Activated effector memory CD4-positive, alpha-beta T cell treated with anti-CD3 and anti-CD28 coated beads, Interleukin-2, amount 50 U/mL, for 16 hours (primary cell): ENCODE data around the gene TRPC4.

ENCODE experiments used
- DNase-seq: peaks from one replicate; pipeline ENCODE4 v3.0.0-alpha.2; 2020

TRPC4 gene

DNA sequence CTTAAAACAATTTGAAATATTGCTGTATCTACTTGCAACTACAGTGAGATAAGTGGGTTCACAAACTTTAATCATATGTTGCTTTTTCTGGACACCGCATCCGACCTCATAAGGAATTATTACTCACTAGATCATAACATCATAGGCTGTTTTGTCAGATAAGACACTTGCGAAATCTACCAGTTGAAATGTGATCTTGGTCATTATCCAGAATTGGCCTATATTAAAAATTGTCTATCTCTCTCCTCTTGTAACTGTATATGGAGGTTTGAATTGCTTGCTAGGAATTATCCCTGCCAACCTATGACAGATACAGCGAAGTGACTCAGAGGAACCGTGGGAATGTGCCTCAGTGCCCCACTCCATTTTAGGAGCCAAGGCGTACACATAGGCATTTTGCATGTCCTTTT is 154.0 kb downstream of the TRPC4 start:
- DNase-seq, result no peak

DNA sequence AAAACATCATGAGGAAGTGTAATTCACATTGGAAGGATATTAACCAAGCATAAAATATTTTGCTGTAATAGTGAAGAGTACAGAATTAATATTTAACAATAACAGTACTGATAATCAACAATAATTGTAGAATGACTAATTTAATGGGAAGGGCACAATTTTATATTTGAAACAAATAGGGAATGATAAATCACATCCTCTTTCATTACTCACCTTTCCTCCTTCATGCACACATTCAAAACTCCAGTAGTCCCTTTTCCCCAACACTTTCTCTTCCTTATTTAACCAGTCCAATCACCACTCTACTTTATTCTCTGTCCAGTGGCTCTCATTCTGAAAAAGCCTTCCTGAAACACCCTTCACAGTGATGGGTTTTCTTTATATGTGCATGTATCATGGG is 160.3 kb downstream of the TRPC4 start:
- no peak for DNase-seq

DNA sequence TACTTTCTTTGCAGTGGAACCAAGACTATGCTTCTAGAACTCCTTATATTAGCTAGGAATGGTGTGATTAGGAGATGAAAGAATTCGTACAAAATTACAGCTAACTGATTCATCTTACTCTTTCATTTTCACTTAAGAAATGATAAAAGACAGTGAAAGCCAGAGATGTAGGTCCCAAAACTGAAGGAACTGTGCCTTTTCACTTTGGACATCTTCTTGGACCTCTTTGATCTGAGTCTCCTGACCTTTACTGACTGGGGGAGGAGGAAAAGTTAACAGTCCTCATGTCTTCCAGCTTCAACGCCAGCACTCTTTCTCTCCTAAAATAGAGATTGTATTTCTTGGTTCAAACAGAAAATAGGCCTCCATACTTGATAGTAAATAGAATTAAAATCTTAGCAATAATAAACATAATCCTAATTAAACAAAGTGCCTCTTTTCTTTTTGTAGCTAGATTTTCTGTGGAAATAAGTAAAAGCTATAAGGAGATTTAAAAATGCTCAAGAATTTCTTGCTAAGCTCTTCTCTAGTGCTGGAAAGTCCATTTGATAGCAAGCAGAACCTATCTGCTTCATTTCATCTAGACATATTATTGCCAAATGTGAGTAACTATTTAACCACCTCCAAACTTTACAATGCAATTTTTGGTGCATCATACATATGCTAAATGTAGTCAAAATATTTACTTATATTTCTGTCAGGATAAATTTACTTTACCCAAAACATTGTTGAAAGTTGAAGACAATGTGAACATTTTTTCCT is 161.7 kb downstream of the TRPC4 start:
- DNase-seq, result no peak

DNA sequence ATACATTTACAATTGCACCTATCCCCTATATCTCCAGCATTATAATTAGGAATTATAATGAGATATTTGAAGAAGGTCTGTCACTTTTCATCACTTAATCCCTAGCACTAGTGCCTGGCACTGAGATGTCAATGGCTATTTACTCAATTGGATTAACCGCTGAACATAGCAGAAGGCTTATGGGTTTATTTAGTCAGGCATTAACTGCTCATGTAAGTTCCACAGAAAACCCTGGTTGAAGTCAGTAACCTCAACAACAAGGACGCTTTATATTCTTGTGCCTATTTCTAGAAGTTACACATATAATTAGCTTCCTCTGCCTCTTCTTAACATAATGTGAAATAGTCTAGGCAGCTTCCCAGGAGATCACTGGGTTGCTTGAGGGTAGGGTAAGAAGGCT is 163.5 kb downstream of the TRPC4 start:
- no peak for DNase-seq

DNA sequence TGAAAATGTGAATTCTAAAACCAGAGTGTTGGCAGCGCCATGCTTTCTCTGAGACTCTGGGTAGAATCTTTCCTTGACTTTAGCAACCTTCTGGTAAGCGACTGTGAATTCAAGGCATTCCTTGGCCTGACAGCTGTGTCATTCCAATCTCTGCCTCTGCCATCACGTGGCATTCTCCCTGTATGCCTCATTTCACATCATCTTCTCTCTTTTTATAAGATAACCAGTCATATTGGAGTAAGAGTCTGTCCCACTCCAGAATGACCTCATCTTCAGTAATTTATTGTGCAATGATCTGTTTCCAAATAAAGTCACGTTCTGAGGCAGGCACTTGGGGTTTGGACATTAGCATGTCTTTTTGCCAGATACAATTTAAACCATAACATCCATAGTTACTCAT is 167.6 kb downstream of the TRPC4 start:
- DNase-seq, result no peak

DNA sequence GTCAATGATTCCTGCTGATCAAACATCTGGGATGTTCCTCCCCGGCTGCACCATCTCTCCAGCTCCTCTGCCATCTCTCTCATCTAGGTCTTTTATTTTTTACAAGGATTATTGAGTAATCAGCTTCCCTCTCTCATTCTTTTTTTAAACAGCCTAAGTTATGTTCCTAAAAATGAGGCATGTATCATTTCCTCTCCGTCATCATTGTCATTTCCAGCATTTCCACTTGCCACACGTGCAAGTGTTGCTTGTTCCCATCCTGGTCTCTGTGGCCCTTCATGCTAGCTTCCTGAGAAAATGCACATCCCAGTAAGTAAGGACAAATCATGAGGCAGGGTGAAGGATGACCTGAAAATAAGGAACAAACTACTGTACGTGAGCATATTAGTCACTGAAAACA is 168.3 kb downstream of the TRPC4 start:
- DNase-seq, result no peak

DNA sequence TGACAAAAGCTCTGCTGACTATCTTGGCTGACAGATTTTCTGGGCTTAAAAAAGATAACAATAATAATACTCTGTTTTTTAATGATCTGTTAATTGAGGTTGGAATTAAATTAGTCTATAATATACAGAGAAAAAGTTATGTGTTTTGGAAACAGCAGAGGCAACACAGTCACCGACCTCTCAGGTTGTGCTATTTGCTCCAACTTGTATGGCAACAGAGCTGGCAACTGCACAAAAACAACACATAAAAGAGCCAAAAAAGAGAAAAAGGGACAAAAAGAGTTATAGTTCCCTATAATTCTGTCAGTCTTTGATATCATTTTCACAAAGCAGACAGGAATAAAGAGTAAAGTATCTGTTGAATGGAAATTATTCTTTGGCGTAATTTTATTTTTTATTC is 168.7 kb downstream of the TRPC4 start:
- no peak for DNase-seq

DNA sequence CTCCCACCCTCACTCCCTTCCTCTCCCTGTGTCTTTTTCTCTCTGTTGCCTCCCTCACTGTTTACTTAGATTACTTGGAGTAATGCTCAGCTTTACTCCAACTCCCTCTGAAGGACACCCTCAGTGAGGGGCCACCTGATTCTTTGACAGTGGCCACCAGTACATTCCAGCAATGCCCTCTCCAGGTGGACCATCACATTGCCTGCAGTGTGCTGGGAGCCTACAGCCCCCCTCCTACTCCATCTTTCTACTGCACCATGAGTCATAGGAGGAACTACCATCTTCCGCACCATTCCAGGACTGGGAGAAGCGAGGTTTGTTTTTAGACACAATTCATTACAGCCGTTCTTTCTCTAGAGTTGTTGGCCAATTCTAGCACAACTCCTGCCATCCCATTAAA is 174.4 kb downstream of the TRPC4 start:
- no peak for DNase-seq

DNA sequence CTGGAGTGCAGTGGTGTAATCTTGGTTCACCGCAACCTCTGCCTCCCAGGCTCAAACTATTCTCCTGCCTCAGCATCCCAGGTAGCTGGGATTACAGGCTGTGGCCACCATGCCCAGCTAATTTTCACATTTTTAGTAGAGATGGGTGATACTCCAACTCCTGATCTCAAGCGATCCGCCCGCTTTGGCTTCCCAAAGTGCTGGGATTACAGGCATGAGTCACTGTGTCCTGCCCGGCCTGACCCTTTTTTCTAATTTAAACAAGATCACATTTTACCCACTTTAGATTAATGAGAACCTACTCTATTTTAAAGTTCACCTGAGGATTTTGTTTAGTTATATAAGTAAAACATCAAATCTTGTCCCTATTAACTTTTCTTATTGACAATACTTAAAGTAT is 179.2 kb downstream of the TRPC4 start:
- no peak for DNase-seq

DNA sequence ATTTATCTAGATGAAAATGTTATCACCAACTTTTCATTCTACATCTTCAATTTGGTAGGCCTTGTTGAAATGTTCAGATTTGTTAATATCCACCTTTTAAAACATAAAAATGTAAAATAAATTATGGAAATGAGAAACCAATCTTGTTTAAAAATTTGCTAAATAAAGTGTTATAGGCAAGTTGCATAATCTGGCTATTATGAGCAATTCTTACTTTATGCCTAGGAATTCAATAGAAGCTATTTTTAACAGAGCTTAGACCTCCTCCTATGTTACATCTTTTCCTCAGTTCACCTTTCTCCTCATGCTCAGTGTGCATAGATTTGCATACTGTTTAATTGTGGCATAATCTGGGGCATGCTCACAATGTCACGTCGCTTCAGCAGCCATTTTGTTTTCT is 183.1 kb downstream of the TRPC4 start:
- no peak for DNase-seq

DNA sequence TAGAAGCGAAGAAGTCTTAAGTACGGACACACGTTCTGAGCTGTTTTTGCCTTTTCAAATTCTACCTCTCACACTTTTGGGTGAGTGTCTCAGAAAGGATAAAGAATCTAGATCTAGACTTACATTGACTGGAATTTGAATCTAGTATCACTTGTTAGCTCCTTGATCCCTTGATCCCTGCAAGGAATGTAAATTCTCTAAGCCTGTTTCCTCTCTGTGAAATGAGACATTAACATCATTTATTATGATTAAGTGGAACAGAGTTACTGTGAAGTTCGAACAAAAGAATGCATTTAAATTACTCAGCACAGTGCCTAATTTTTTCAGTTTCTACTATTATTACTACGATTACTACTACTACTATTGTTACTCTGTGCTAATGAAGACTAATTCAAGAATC is 184.4 kb downstream of the TRPC4 start:
- DNase-seq, result no peak

DNA sequence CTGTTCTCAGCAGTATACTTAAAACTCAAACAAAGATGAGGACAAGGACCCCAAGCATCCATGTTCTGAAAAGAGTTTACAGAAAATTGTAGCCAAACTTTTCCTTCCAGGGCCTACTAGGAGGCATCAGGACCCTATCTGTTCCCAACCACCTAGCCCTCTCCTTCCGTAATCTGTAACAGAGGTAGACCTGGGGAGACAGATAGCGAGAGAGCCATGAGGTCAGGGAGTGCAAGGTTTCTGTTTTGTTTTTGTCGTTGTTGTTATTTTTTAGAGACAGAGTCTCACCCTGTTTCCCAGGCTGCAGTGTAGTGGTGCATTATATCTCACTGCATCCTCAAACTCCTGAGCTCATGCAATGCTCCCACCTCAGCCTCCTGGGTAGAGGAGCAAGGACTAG is 187.1 kb downstream of the TRPC4 start:
- DNase-seq, result no peak

DNA sequence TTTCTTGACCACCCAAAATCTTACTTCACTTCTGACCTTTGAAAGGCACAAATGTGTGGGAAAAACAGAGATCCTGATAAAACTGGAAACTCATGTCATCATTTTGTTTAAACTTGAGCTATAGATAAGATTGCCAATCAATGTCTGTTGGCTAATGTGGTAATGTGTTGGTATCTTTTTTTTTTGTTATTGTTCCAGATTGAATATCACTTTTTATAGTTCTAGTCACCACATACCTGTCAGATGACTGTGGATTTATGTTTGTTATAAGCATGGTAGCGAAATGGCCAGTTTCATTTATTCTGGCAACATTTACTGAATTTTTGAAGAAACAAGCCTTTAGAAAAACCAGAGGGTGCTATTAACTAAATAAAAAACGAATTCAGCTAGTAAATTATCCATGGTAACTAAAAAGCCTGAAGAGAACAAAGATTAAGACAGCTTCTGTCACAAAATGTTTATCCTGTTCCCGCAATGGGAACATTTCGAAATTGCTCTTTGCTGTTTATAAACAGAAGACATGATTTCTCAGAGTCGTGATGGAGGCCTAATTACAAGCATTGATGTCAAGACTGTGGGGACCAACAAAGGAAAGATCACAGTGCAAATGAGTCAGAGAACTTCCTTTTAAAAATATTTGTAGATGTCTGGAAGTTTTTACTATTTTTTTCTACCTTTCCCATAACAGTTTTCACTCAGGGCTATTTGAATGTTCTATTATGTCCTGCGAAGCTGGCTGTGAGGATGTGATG is 188.1 kb downstream of the TRPC4 start:
- DNase-seq, result no peak

DNA sequence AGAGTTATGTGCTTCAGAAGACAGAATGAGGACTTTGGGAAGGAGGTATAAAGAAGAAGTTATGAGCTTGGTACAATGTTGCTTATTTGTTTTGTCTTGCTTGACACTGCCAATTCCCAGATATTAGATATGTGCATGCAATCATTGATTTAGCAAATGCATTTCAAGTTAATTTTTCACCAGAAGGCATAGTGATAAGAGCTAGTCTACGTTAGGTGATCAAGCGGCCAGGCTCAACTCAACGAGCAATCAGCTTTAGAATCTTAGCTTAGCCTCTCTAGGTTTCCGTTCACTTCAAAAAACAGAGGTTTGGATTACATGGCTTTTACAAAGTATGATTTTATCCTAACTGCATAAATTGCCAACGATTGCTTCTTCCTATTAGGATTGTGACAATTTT is 189.4 kb downstream of the TRPC4 start:
- DNase-seq, result no peak

DNA sequence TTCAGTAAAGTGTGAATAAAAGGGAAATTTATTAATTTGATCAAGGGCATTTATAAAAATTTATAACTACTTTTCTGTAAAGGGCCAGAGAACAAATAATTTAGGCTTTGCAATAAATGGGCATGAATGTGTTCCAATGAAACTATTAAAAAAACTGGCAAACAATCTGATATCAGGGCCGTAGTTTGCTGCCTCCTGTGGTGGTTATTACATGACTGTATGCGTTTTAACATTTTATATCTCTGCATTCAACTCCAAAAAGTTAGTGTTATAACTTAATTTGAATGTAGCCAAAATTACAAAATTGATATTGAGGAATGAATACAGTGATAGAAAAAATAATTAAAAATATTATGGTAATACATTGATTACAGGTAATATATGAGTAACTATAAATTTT is 190.5 kb downstream of the TRPC4 start:
- DNase-seq, result no peak

DNA sequence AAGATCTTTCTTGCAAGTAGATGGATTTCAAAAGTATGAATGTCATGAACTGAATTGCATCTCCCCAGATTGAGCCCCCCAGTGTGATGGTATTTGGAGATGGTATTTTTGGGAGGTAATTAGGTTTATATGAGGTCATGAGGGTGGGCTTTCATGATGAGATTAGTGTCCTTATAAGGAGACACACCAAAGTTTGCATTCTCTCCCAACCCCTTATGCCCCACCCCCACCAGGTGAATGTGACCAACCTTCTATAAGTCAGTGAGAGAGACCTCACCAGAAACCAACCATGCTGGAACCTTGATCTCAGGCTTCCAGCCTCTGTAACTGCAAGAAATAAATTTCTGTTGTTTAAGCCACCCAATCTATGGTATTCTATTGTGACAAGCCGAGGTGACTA is 199.7 kb downstream of the TRPC4 start:
- no peak for DNase-seq

DNA sequence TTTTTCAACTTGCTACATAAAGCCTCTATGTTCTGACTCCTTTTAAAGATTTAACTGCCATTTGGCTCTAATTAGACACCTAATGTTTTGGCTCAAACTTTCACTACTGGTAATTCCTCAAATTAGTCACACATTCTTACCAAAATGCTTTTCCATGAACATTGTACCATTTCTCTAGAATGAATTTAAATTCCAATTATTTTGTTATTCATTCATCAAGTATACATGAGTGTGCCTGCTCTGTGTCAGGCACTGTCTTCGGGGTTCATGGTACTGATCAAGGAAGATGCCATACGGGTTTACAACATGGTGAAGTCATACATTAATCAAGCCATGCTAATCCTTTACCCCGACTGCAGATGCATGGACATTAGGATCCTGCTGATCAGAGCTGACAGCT is 201.9 kb downstream of the TRPC4 start:
- DNase-seq, result no peak

DNA sequence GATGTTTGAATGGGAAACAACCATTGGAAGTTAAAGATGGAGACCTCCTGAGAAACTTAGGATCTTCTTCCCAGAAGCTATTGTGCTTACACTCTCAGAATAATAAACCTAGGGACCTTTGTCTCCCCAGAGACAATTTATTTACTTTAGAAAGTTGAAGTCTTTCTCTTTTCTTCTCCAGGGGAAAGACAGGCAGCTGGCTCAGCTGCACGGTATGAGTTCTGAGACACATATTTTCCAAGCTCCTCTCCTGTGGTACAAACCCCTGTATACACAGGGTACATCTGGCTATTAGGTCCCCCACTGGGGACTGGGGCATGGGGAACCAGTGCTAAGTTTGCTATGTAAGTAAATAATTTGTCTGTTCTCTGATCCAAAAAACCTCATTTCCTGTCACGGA is 203.5 kb downstream of the TRPC4 start:
- no peak for DNase-seq

DNA sequence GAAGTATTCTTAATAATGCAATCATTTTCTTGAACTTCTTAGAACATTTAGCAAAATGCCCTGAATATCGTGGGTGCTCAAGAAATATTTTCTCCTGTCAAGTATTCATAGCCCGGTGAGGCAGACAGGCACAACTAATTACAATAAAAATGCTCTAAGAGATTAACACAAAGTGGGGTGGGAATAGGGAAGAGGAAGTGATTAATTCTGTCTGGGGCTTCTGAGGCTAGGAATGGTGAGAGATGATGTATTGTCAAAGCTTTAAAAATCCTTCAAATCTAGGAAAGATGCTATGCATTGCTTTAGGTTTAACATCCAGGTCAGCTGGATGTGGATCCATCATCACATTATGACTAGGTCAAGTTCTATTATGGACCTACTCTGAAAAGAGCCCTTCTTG is 204.2 kb downstream of the TRPC4 start:
- no peak for DNase-seq

DNA sequence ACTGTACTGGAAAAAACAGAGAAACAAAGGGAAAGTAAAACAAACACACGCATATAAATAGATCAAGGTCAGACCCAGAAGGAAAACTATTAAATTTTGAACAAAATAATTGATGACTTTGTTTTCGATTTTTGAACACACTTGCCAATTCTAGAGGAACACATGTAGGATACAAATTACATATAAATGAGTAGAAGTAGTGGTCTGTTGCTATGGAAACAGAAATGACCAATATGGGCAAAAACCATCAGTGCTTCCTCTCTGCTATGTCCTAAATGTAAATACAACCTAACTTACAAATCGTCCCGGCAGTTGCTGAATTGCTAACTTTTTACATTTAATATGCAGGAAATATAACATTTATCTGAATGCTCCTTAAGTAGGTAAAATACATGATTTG is 205.8 kb downstream of the TRPC4 start:
- DNase-seq, result no peak

DNA sequence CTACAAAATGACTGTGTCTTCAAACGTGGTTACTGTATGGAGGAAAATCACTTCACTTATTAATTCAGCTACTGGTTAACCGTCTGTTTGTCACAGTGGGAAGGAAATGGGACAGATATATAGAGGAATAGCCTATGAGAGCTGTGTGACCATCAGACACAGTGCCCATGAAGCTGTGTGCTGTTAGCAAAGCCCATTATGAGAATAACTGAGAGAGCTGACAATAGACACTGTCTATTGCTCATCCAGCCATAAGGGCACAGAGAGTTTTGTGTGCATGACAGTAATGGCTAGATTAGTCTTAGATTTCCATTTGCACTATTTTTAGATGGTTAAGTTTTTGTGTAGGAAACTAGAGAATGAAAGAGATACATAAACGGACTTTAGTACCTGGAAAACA is 206.9 kb downstream of the TRPC4 start:
- DNase-seq, result no peak

DNA sequence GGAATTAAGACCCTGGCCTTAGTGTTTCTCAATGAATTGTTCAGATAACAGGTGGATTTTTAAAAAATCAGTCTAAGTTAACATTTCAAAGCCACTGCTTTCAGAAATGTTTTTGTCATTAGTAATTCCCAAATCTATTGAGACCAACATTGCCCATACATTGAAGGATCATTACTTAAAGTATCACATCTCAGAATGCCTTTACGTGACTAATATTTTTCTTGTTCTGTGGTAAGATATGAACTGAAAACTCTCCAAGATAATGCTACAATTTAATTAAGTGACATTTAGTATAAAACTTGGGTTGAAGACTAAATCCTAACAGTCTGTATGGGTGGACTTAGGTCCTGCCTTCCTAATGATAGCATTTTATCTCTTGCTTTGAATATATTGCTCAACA is 211.6 kb downstream of the TRPC4 start:
- DNase-seq, result no peak

DNA sequence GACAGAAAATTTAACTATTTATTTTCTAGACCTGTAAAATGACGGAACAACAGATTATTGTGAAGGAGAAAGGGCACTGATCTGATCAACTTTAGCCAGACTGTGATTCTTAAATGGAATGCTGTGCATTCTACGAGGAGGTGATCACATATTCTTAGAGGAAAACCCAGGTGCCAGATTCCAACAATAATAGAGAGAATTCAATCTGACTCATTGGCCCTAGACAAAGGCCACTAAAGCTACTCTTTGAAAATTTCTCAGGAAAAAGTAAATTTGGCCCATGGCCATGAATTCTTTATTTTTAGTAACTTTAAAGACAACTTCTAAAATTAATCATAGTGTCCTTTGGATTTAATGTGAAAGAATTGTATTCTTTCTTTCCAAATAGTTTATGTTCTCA is 212.4 kb downstream of the TRPC4 start:
- no peak for DNase-seq

DNA sequence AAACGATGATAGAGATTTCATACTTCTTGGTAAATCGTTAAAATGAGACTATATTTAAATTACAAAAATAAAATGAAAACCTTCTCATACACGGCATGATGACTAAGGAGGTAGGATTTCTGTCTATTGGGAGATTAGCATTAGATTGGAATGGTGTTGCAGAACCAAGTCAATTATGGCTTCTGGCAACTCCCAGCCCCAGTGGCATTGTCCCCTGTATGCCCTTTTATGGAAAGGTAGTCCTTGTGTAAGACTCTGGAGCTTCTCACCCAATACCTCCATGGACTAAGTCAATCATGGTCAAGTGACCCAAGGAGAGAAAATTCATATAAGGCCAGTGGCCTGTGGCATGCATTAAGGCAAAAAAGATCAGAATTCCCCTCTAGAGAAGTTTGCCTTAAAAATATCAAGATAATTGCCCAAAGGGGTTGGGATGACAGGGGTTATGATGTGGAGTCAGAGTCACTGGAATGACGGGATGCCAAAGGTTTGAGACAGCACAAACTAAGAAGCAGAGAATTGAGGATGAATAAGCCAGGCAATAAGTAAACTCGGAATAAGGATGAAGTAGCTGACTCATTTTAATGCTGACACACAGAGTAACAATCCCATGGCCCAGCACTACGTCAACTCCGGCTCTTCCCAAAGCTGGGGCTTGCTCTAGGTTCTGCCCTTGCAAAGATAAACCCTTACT is 213.2 kb downstream of the TRPC4 start:
- no peak for DNase-seq
